AG04450 (cell line): Measurements from ENCODE around the gene EEF1B2. TPM values are rescaled to one million over a fixed set of nuclear protein-coding genes. Genes with fewer than 3 reads are reported as not detected.
"Not testable (repeated sequence)": the region's sequence is repeated elsewhere in the genome, so short reads cannot be mapped to it uniquely, and the experiment has no call there.

Source experiments
- CTCF ChIA-PET: fragments of 300-600, 350-600 bp; formaldehyde crosslinking; extraction: SDS; loops from one replicate; lab custom pipeline; 2022; ENCODE audit warnings: antibody characterized with exemption, inconsistent platforms; lab: Charles Lee
- POLR2A ChIA-PET: fragments of 350-600 bp; formaldehyde crosslinking; extraction: SDS; loops from one replicate; lab custom pipeline; 2021; ENCODE audit warnings: antibody characterized with exemption, inconsistent platforms; lab: Yijun Ruan, JAX
- DNase-seq: peaks from one replicate; pipeline ENCODE4 v3.0.0-alpha.2; 2011; ENCODE audit warnings: low read depth, low spot score
- H3K27ac ChIP-seq: one replicate; pipeline ENCODE4 v1.5.1; 2012; ENCODE audit warnings: low read depth, low read length, control low read depth
- H3K27me3 ChIP-seq: one replicate; pipeline ENCODE4 v1.6.0; 2012; ENCODE audit warnings: low read length; ENCODE audit not compliant: control insufficient read depth, insufficient read depth
- H3K4me3 ChIP-seq: 2 replicates; pipeline ENCODE4 v1.5.1; 2011; ENCODE audit warnings: mild to moderate bottlenecking, low read depth, low read length, control low read depth
- H3K9me3 ChIP-seq: 2 replicates; pipeline ENCODE4 v1.5.1; 2012; ENCODE audit warnings: low read length; ENCODE audit not compliant: control insufficient read depth, insufficient read depth
- polyA plus RNA-seq: library from polyadenylated mRNA; depleted of rRNA; stranded (reverse); fragments of >200 nt; gene quantifications from 2 replicates; pipeline ENCODE4 v1.2.3, GENCODE V29; 2011
- TF ChIP-seq, protein P1 (sequence below): IDR thresholded peaks from 2 replicates; pipeline ENCODE4 v1.5.1; 2011; ENCODE audit warnings: low read depth, low read length, control low read depth, inconsistent platforms

EEF1B2 gene
- polyA plus RNA-seq, 1 experiment: 1,211 TPM

DNA sequence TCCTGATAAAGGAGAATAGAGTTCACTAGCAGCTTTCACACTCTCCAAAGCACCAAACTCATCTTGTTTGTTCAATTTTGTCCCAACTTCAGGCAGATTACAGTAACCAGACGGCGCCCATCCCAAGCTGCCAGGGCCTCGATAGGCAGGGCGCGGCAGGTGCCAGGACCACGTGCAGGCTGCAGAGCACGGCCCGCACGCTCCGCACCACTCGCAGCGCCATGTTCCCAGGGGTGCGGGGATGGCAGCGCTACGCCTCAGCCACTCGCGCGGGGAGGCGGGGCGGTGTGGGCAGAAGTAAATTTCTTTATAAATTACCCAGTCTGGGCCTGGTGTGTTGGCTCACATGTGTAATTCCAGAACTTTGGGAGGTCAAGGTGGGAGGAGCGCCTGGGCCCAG, 43.4 kb upstream of the EEF1B2 start:
- ChIA-PET CTCF (no interaction called here), POLR2A (interaction anchor here (0.6 kb wide), 1 partner anchor 32 kb away, joined by 7 read pairs; no protein-coding TSS in a partner anchor)
- TF ChIP-seq, protein P1, sequence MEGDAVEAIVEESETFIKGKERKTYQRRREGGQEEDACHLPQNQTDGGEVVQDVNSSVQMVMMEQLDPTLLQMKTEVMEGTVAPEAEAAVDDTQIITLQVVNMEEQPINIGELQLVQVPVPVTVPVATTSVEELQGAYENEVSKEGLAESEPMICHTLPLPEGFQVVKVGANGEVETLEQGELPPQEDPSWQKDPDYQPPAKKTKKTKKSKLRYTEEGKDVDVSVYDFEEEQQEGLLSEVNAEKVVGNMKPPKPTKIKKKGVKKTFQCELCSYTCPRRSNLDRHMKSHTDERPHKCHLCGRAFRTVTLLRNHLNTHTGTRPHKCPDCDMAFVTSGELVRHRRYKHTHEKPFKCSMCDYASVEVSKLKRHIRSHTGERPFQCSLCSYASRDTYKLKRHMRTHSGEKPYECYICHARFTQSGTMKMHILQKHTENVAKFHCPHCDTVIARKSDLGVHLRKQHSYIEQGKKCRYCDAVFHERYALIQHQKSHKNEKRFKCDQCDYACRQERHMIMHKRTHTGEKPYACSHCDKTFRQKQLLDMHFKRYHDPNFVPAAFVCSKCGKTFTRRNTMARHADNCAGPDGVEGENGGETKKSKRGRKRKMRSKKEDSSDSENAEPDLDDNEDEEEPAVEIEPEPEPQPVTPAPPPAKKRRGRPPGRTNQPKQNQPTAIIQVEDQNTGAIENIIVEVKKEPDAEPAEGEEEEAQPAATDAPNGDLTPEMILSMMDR: no peak
- peaks cover 3% of the 10 kb centered on the region for H3K9me3 ChIP-seq
- no peak overlapping the region for H3K27ac ChIP-seq
- H3K4me3 ChIP-seq: no peak overlapping the region
- DNase-seq: no peak
- no peaks in the 10 kb centered on the region for H3K27me3 ChIP-seq

DNA sequence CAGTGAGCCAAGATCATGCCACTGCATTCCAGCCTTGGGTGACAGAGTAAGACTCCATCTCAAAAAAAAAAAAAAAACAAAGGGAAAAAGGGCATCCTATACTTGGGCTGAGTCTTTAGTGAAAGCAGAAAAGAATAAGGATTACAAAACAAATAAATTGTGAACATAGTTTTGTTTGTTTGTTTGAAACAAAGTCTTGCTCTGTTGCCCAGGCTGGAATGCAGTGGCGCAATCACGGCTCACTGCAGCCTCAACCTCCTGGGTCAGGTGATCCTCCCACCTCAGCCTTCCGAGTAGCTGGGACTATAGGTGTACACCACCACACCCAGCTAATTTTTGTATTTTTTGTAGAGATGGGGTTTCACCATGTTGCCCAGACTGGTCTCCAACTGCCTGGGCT, 37.1 kb upstream of the EEF1B2 start:
- H3K27me3 ChIP-seq, H3K27ac ChIP-seq, POLR2A ChIA-PET, CTCF ChIA-PET, H3K9me3 ChIP-seq, DNase-seq, H3K4me3 ChIP-seq: not testable (repeated sequence)

DNA sequence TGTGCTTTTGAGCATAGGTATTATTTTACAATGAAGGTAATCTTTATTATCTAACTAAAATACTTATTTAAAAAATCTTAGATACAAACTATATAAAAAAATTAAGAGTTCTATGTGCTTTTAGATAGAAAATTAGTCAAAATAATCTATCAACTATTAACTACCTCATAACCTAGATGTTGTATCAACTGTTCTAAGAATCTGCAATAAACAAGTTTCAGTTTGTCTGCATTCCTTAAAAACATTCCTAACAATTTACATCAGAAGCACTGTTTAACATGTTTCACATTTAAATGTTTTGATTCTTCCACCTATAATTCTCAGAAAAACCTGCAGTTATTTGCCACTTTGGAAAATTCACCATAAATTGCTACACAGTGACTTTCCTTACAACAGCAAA, 33.8 kb upstream of the EEF1B2 start:
- no peaks in the 10 kb centered on the region for H3K27me3 ChIP-seq
- H3K9me3 ChIP-seq: no peaks in the 10 kb centered on the region
- no peak overlapping the region for H3K27ac ChIP-seq
- ChIA-PET POLR2A (no interaction called here), CTCF (no interaction called here)
- H3K4me3 ChIP-seq: no peak overlapping the region
- DNase-seq: no peak
- TF ChIP-seq, protein P1: no peak

DNA sequence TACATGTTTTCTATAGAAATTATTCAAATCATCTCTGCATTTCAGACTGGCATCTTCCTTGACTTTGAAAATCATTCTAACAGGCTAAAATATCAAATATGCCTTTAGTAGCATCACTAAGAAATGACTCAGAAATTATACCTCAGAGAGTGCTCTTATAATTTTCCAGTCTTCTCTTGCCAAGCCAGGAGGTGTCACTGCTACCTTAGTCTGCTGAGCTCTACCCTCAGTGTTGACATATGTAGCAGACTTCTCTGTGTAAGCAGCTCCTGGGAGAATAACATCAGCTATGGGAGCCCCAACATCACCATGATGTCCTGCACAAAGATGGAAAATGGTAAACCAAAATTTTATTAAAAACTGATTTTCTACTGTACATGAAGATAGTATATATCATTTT, 32.0 kb upstream of the EEF1B2 start:
- no peak overlapping the region for H3K4me3 ChIP-seq
- H3K27me3 ChIP-seq: no peaks in the 10 kb centered on the region
- no peaks in the 10 kb centered on the region for H3K9me3 ChIP-seq
- ChIA-PET POLR2A (no interaction called here), CTCF (interaction anchor here (0.6 kb wide), 1 partner anchor 30 kb away, joined by 4 read pairs; no protein-coding TSS in a partner anchor)
- no peak for DNase-seq
- TF ChIP-seq, protein P1: no peak
- no peak overlapping the region for H3K27ac ChIP-seq

DNA sequence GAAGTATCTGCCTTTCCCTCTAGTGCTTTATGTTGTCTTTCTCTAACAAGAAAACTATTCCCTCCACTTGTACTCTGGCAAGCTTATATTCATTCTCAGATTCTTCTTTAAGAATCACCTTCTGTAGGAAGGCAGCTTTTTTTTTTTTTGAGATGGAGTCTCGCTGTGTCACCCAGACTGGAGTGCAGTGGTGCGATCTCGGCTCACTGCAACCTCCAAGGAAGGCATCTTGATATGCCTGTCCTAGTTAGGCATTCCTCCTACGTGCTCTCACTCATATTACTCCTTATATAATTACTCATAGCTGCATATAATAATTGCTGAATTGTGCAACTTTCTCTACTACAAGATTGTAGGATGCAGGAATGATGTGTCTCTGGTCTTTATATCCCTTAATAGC, 16.2 kb upstream of the EEF1B2 start:
- POLR2A ChIA-PET: no interaction called here
- no peaks in the 10 kb centered on the region for H3K27me3 ChIP-seq
- no peak overlapping the region for H3K4me3 ChIP-seq
- DNase-seq: no peak
- H3K27ac ChIP-seq: no peak overlapping the region
- TF ChIP-seq, protein P1: no peak
- H3K9me3 ChIP-seq: no peaks in the 10 kb centered on the region
- CTCF ChIA-PET: interaction anchor here (0.7 to 1.4 kb wide), 2 partner anchors 21 to 122 kb away, joined by 3 to 5 read pairs; no protein-coding TSS in a partner anchor
